Stimulated activated effector memory CD8-positive, alpha-beta T cell treated with anti-CD3 and anti-CD28 coated beads, Interleukin-12 subunit alpha, Interleukin-12 subunit beta, amount 100 ng/mL, for 72 hours (primary cell): ENCODE measurements around the gene SYT12.

Experiments
- ATAC-seq: fragments of 150-1000 bp; cut with Tn5 transposase; 2 replicates; pipeline ENCODE4 v1.10.0; 2021
- DNase-seq, 2 donors: peaks; one replicate each; pipeline ENCODE4 v3.0.0; 2021 to 2022; ENCODE audit warnings: low spot score in 2 of 2
- H3K27ac Mint-ChIP-seq: one replicate; pipeline ENCODE4 v1.8.0; 2022; ENCODE audit warnings: mild to moderate bottlenecking, mixed read lengths
- H3K36me3 Mint-ChIP-seq: one replicate; pipeline ENCODE4 v1.8.0; 2022; ENCODE audit warnings: mild to moderate bottlenecking, mixed read lengths
- H3K4me1 Mint-ChIP-seq: one replicate; pipeline ENCODE4 v1.8.0; 2022; ENCODE audit warnings: mixed read lengths
- H3K4me3 Mint-ChIP-seq: one replicate; pipeline ENCODE4 v1.8.0; 2022; ENCODE audit warnings: mild to moderate bottlenecking, mixed read lengths
- H3K9me3 Mint-ChIP-seq: one replicate; pipeline ENCODE4 v1.8.0; 2022; ENCODE audit warnings: mixed read lengths

Gene SYT12

DNA sequence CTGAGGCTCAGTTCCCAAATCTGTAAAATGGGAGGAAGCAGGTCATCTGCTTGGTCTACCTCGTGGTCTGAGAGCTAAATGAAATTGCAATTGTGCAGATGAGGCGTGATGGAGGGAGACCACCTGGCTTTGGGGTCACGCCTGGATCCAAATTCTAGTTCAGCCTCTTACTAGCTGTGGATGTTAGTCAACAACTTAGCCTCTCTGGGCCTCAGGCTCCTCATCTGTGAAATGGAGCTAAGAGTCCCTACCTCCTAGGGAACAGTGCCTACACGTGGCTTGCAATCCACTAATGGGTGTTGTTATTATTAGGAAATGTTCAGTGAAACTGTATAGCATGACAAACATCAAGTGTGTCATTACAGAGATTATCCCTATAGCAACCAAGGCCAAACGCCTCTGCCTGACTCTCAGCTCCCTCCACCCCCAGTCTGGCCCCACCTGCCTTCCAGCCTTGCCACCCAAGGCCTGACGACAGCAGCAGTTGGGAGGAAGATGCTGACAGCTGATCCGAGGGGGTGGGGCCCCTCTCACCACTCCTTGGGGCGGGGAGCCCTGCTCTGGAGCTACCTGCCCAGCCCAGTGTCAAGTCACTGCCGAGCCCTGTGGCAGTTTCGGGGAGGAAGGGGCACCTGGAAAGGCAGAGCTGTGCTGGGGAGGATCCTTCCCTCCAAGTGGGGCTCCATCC is 32.0 kb downstream of the SYT12 start:
- Mint-ChIP-seq H3K9me3 (no peaks in the 10 kb centered on the region), H3K36me3 (no peaks in the 10 kb centered on the region), H3K4me3 (no peak overlapping the region), H3K27ac (no peak overlapping the region), H3K4me1 (peaks cover 8% of the 10 kb centered on the region)
- DNase-seq: no peak
- ATAC-seq: peak; percentile 33

- peak overlapping the region; percentile 64 for H3K4me3 Mint-ChIP-seq
- no peak for DNase-seq
- no peaks in the 10 kb centered on the region for H3K36me3 Mint-ChIP-seq
- no peak for ATAC-seq
- H3K4me1 Mint-ChIP-seq: peaks cover 8% of the 10 kb centered on the region
- no peak overlapping the region for H3K27ac Mint-ChIP-seq
- H3K9me3 Mint-ChIP-seq: no peaks in the 10 kb centered on the region
Measured at GRCh38 chr11:67055812-67056211, 32.9 kb downstream of the SYT12 start.

DNA sequence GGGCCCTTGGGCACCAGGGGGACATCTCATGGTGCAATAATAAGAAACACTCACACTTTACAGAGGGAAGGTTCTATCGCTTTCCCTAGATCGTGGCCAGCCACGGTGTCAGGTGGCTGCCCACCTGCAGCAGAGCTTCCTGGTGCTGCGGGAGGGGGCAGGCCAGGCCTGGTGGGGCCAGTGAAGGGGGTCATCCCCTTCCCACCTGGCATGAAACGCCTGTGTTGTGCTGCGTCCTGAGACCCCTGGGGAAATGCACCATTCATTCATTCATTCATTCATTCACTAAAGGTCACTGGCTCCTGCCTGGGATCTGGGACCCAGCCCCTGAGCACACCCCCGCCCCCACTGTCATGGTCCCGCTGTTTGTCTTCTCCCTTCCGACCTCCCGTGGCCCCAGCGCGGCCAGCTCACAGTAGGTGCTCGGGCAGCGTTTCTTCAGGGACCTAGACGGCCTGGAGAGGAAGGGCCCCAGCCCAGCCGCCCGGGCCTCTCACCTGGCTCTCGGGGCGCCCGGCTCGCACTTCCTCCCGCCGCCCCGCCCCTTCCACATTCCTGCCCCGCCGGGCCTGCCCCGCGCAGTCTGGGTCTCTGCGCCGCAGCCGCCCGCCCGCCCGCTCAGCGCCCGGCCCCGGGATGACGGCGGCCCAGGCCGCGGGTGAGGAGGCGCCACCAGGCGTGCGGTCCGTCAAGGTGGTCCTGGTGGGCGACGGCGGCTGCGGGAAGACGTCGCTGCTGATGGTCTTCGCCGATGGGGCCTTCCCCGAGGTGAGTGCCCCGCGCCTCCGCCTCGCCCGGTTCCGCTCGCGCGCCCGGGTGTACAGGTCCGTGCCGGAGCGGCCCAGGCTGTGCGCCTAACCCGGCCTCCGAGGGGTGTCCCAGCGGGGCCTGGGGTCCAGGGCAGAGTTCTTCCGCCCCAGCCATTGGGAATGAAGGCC is 33.6 kb downstream of the SYT12 start, which contains the start of gene RHOD:
Gene RHOD (plus strand): TSS at position 581 of the 938 bp plus-strand sequence. CDS start 56 bp downstream, at position 637.
- peak within 1 kb of the TSS; percentile 64 for H3K4me3 Mint-ChIP-seq
- no peak within 1 kb of the TSS for H3K27ac Mint-ChIP-seq
- peak; percentile 66 for ATAC-seq

GRCh38 chr11:67057205-67057672 is 34.3 kb downstream of the SYT12 start:
- H3K4me1 Mint-ChIP-seq: peaks cover 8% of the 10 kb centered on the region
- peak overlapping the region; percentile 64 for H3K4me3 Mint-ChIP-seq
- H3K36me3 Mint-ChIP-seq: no peaks in the 10 kb centered on the region
- DNase-seq (no peak), ATAC-seq (no peak)
- no peaks in the 10 kb centered on the region for H3K9me3 Mint-ChIP-seq
- no peak overlapping the region for H3K27ac Mint-ChIP-seq

More for the DNA sequence above, 33.6 kb downstream of the SYT12 start, which contains the start of gene RHOD:
- Mint-ChIP-seq H3K4me1 (peaks cover 8% of the 10 kb centered on the region), H3K9me3 (no peaks in the 10 kb centered on the region), H3K36me3 (no peaks in the 10 kb centered on the region)
- DNase-seq: no peak

GRCh38 chr11:67058506-67058905 is 35.6 kb downstream of the SYT12 start:
- Mint-ChIP-seq H3K27ac (no peak overlapping the region), H3K4me1 (peaks cover 8% of the 10 kb centered on the region), H3K4me3 (no peak overlapping the region), H3K36me3 (no peaks in the 10 kb centered on the region), H3K9me3 (no peaks in the 10 kb centered on the region)
- DNase-seq: no peak
- no peak for ATAC-seq

GRCh38 chr11:67059671-67060070 is 36.7 kb downstream of the SYT12 start:
- Mint-ChIP-seq H3K27ac (no peak overlapping the region), H3K9me3 (no peaks in the 10 kb centered on the region), H3K4me3 (no peak overlapping the region), H3K4me1 (peaks cover 8% of the 10 kb centered on the region), H3K36me3 (no peaks in the 10 kb centered on the region)
- DNase-seq (no peak), ATAC-seq (no peak)

GRCh38 chr11:67060111-67060522 is 37.2 kb downstream of the SYT12 start:
- H3K9me3 Mint-ChIP-seq: no peaks in the 10 kb centered on the region
- no peak for DNase-seq

DNA sequence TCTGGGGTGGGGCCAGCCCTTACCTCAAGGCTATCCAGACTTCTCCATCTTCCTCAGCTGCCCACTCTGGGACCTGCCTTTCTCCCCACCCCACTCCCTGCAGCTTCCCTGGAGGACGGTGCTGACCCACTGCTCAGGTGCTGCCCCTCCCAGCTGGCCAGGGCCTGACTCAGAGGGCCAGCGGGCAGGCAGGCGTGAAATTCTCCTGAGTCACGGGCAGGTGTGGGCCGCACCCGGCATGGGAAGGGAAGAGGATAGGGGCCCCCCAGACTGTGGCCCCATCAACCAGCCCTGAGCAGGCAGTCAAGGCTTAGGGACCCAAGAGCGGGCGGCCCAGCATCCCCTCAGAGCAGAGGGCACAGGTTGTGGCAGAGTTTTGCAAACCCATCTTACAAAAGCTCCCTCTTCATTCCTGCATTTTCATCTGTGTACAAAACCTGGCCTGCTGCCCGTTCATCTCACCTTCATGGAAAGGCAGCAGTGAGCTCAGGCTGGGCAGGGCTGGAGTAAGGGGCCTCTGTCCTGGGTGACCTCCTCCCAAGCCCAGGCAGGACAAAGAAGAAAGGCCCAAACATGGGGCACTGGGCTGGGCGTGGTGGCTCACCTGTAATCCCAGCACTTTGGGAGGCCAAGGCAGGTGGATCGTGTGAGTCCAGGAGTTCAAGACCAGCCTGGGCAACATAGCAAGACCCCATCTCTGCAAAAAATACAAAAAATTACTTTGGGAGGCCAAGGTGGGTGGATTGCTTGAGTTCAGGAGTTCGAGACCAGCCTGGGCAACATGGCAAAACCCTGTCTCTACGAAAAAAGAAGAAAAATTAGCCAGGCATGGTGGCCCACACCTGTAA is 39.8 kb downstream of the SYT12 start:
- H3K9me3 Mint-ChIP-seq: no peaks in the 10 kb centered on the region
- no peaks in the 10 kb centered on the region for H3K36me3 Mint-ChIP-seq
- DNase-seq (no peak), ATAC-seq (no peak)
- H3K27ac Mint-ChIP-seq: no peak overlapping the region
- H3K4me1 Mint-ChIP-seq: no peaks in the 10 kb centered on the region
- no peak overlapping the region for H3K4me3 Mint-ChIP-seq

More at GRCh38 chr11:67060111-67060522, 37.2 kb downstream of the SYT12 start:
- H3K4me3 Mint-ChIP-seq: no peak overlapping the region
- no peaks in the 10 kb centered on the region for H3K36me3 Mint-ChIP-seq
- H3K27ac Mint-ChIP-seq: no peak overlapping the region
- peaks cover 8% of the 10 kb centered on the region for H3K4me1 Mint-ChIP-seq
- ATAC-seq: no peak

- H3K27ac Mint-ChIP-seq: no peak overlapping the region
- no peaks in the 10 kb centered on the region for H3K9me3 Mint-ChIP-seq
- ATAC-seq: peak; percentile 12
- H3K4me1 Mint-ChIP-seq: no peaks in the 10 kb centered on the region
- no peak overlapping the region for H3K4me3 Mint-ChIP-seq
- H3K36me3 Mint-ChIP-seq: no peaks in the 10 kb centered on the region
- DNase-seq: no peak
Measured at GRCh38 chr11:67066333-67066709, 43.4 kb downstream of the SYT12 start.

DNA sequence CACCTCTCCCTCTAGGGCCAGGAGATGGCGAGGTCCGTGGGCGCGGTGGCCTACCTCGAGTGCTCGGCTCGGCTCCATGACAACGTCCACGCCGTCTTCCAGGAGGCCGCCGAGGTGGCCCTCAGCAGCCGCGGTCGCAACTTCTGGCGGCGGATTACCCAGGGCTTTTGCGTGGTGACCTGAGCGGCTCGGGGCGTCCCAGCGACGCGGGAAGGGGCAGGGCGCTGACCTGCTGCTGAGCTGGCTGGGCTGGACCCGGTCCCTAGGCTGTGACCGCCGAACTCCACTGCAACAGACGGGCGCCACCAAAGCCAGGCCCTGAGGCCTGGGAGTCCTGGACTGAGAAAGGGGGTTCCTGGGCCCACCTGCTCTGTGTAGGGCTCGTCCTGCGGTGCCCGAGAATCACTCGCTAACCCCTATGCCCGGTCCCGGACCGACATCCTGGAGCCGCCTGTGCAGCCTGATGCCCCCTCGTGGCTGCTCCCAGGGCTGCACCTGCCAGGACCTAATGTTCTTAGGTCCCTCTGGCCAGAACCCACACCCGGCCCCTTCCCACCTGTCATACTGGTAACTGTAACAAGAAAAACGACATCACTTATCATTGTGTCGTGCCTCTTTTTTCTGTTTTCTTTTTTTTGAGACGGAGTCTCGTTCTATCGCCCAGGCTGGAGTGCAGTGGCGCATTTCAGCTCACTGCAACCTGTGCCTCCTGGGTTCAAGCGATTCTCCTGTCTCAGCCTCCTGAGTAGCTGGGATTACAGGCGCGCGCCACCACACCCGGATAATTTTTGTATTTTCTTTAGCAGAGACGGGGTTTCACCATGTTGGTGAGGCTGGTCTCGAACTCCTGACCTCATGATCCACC is 48.7 kb downstream of the SYT12 start:
- H3K27ac Mint-ChIP-seq: no peak overlapping the region
- ATAC-seq: peak; percentile 89
- H3K9me3 Mint-ChIP-seq: no peaks in the 10 kb centered on the region
- H3K36me3 Mint-ChIP-seq: no peaks in the 10 kb centered on the region
- DNase-seq: peak; percentile 78 to 85
- peak overlapping the region; percentile 59 for H3K4me3 Mint-ChIP-seq
- H3K4me1 Mint-ChIP-seq: peaks cover 14% of the 10 kb centered on the region

DNA sequence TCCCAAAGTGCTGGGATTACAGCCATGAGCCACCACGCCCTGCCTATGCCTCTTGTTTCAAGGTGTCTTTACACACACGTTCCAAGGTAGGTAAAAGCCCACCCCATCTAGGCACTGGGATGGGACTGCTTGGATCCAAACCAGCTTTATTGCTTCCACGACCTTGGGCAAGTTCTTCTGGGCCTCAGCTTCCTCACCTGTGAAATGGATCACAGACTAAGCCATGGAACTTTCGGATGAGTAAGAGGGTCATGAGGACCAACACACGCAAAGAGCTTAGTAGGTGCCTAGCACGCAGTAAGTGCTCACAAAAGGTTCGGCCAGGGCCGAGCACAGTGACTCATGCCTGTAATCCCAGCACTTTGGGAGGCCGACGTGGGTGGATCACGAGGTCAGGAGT is 49.4 kb downstream of the SYT12 start:
- Mint-ChIP-seq H3K36me3 (no peaks in the 10 kb centered on the region), H3K4me3 (no peak overlapping the region), H3K27ac (no peak overlapping the region), H3K9me3 (no peaks in the 10 kb centered on the region), H3K4me1 (peaks cover 16% of the 10 kb centered on the region)
- no peak for DNase-seq
- ATAC-seq: no peak

- Mint-ChIP-seq H3K36me3 (no peaks in the 10 kb centered on the region), H3K4me1 (peaks cover 28% of the 10 kb centered on the region), H3K27ac (no peak overlapping the region), H3K9me3 (no peaks in the 10 kb centered on the region), H3K4me3 (no peak overlapping the region)
- no peak for DNase-seq
- ATAC-seq: no peak
Measured at GRCh38 chr11:67073908-67074307, 51.0 kb downstream of the SYT12 start.

DNA sequence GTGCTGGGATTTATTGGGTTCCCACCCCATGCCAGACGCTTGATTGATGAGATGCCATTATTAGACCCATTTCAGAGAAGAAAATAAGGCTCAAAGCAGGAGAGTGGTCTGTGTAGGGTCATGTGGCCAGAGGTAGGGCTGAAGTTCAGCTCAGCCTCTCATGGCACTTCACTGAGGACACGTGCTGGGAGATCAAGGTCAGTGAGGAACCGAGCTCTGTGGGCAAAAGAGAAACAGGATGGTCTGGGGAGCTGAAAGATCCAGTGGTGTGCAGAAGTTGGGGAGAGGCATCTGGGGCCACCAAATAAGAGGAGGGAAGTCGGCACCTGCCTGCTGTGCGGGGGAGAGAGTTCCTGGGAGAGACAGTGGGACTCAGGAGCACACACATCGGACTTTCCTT is 53.3 kb downstream of the SYT12 start:
- H3K36me3 Mint-ChIP-seq: no peaks in the 10 kb centered on the region
- no peaks in the 10 kb centered on the region for H3K9me3 Mint-ChIP-seq
- ATAC-seq (no peak), DNase-seq (no peak)
- no peak overlapping the region for H3K4me3 Mint-ChIP-seq
- H3K27ac Mint-ChIP-seq: no peak overlapping the region
- peaks cover 40% of the 10 kb centered on the region for H3K4me1 Mint-ChIP-seq

DNA sequence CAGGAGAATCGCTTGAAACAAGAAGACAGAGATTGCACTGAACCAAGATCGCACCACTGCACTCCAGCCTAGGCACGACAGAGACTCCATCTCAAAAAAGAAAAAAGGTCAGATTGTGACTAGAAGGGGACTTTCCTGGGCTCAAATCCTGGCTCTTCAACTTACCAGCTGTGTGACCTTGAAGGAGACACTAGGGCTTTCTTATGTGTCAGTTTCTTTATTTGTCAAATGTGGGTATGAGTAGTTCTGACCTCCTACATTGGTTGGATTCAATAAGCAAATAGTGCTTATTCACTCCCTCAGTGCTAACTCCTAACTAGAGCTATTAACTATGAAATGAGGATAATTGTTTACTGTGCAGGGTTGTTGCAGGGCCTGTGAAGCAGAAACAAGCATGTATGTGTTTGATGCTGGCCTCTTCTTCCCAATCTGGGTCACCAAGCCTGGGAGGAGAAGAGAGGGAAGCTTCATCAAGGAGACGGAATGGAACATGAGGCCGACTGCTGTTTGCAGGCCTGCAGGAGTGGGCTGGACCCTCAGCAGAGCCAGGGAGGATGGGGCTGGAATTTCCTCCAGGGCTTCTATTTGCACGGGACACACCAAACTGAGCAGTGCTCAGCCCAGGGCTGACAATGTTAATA is 56.3 kb downstream of the SYT12 start:
- DNase-seq: no peak
- H3K27ac Mint-ChIP-seq: peak overlapping the region; percentile 70
- no peaks in the 10 kb centered on the region for H3K36me3 Mint-ChIP-seq
- peak overlapping the region; percentile 22 for H3K4me3 Mint-ChIP-seq
- ATAC-seq: peak; percentile 88
- no peaks in the 10 kb centered on the region for H3K9me3 Mint-ChIP-seq
- H3K4me1 Mint-ChIP-seq: peaks cover 40% of the 10 kb centered on the region
